GM12878 (cell line): ENCODE measurements around the gene CCNC. TPM values are rescaled to one million over a fixed set of nuclear protein-coding genes. Genes with fewer than 3 reads are reported as not detected.

Experiments used
- ATAC-seq: fragments of 200-7000 bp; cut with Tn5 transposase; 3 replicates; pipeline ENCODE4 v1.9.1; 2020; ENCODE audit warnings: mild to moderate bottlenecking, moderate library complexity
- BruUV-seq: library from RNA; stranded (reverse); fragments of 400-500 nt; replicated peaks from 2 replicates; lab custom pipeline; 2021; lab: Mats Ljungman, UMichigan
- CTCF ChIA-PET: fragments of 300-600 bp; sonication (Branson Sonifier 250); formaldehyde crosslinking; extraction: SDS; loops from one replicate; lab custom pipeline; 2021; ENCODE audit warnings: inconsistent platforms; lab: Yijun Ruan, JAX
- POLR2A ChIA-PET: fragments of 350-600 bp; formaldehyde crosslinking; extraction: SDS; loops from one replicate; lab custom pipeline; 2021; ENCODE audit warnings: inconsistent platforms; lab: Charles Lee
- RAD21 ChIA-PET: fragments of 300-600 bp; sonication (Branson Sonifier 250); formaldehyde crosslinking; loops from one replicate; lab custom pipeline; 2023; ENCODE audit warnings: antibody characterized with exemption; ENCODE audit not compliant: unreplicated experiment; lab: Charles Lee
- SMC1A ChIA-PET: fragments of 300-600 bp; sonication (Branson Sonifier 250); formaldehyde crosslinking; loops from one replicate; lab custom pipeline; 2023; ENCODE audit not compliant: unreplicated experiment, uncharacterized antibody; lab: Charles Lee
- DNase-seq: peaks from one replicate; pipeline ENCODE4 v3.0.0-alpha.2; 2011; ENCODE audit warnings: low read depth, low spot score
- FAIRE-seq: peaks from 3 replicates; lab custom pipeline; 2011; peaks lifted over from hg19 to GRCh38; lab: Jason Lieb, UNC
- H2AFZ ChIP-seq: 2 replicates; pipeline ENCODE4 v1.6.0; 2011; ENCODE audit warnings: low read depth, low read length, control low read depth; ENCODE audit not compliant: control insufficient read depth
- H3K27ac ChIP-seq: 2 replicates; pipeline ENCODE4 v1.5.1; 2011; ENCODE audit warnings: control low read depth; ENCODE audit not compliant: control insufficient read depth, insufficient read depth
- H3K27me3 ChIP-seq, 2 experiments: replicated peaks in 1 of 2; 2 replicates each; pipeline versions ENCODE4 v1.6.0 to v1.6.1; 2011; ENCODE audit warnings: low read length in 1 of 2; ENCODE audit not compliant: control insufficient read depth in 2 of 2, insufficient read depth in 2 of 2
- H3K36me3 ChIP-seq, 2 experiments: 2 replicates each; pipeline ENCODE4 v1.5.1; 2011; ENCODE audit warnings: low read length in 1 of 2; ENCODE audit not compliant: control insufficient read depth in 2 of 2, insufficient read depth in 2 of 2
- H3K4me1 ChIP-seq: 2 replicates; pipeline ENCODE4 v1.6.1; 2011; ENCODE audit warnings: mild to moderate bottlenecking, low read length, moderate library complexity, mixed read lengths; ENCODE audit not compliant: control insufficient read depth, insufficient read depth
- H3K4me2 ChIP-seq: 2 replicates; pipeline ENCODE4 v1.6.0; 2011; ENCODE audit warnings: control low read depth; ENCODE audit not compliant: control insufficient read depth, insufficient read depth
- H3K4me3 ChIP-seq: fragments of 200-600 bp; sonication (generic); 2 replicates; pipeline ENCODE4 v1.5.1; 2016
- H3K79me2 ChIP-seq: 2 replicates; pipeline ENCODE4 v1.6.0; 2011; ENCODE audit warnings: low read length; ENCODE audit not compliant: control insufficient read depth, insufficient read depth
- H3K9ac ChIP-seq: 2 replicates; pipeline ENCODE4 v1.8.0; 2011; ENCODE audit warnings: low read length, control low read depth, mixed read lengths; ENCODE audit not compliant: control insufficient read depth, insufficient read depth
- H3K9me3 ChIP-seq: replicated peaks from 3 replicates; pipeline ENCODE4 v1.5.1; 2011; ENCODE audit warnings: mild to moderate bottlenecking, low read length; ENCODE audit not compliant: control insufficient read depth, insufficient read depth
- H4K20me1 ChIP-seq: 2 replicates; pipeline ENCODE4 v1.6.0; 2011; ENCODE audit not compliant: control insufficient read depth, insufficient read depth
- EP300 ChIP-seq, 2 experiments: fragments of 150-350 bp in 1 of 2; IDR thresholded peaks; 2 replicates each; pipeline ENCODE4 v1.6.1; 2011 to 2012; ENCODE audit warnings: low read depth in 2 of 2, low read length in 2 of 2, borderline replicate concordance in 1 of 2, improper control_type of control experiment in 1 of 2, inconsistent platforms in 1 of 2; ENCODE audit not compliant: control insufficient read depth in 1 of 2
- FOXM1 ChIP-seq: IDR thresholded peaks from 2 replicates; pipeline ENCODE4 v1.6.1; 2012; ENCODE audit warnings: low read depth, mild to moderate bottlenecking, inconsistent platforms, low read length, moderate library complexity
- GATAD2B ChIP-seq: fragments of 450-650 bp; conservative IDR thresholded peaks from 2 replicates; pipeline ENCODE4 v1.6.1; 2017; ENCODE audit warnings: low read depth, mild to moderate bottlenecking, moderate library complexity
- NR2F1 ChIP-seq: fragments of 450-650 bp; conservative IDR thresholded peaks from 2 replicates; pipeline ENCODE4 v1.6.1; 2017; ENCODE audit warnings: mild to moderate bottlenecking
- SREBF1 ChIP-seq: IDR thresholded peaks from 2 replicates; pipeline ENCODE4 v1.6.1; 2012; ENCODE audit warnings: mild to moderate bottlenecking, low read length
- ZBTB40 ChIP-seq: fragments of 450-650 bp; IDR thresholded peaks from 2 replicates; pipeline ENCODE4 v1.6.1; 2016; ENCODE audit warnings: mild to moderate bottlenecking, moderate library complexity, borderline replicate concordance
- ZNF274 ChIP-seq: IDR thresholded peaks from one replicate; pipeline ENCODE4 v1.8.0; 2011; ENCODE audit not compliant: insufficient read length, insufficient read depth
- WGBS: methylation state at CpG from one replicate; pipeline ENCODE4 v1.1.6; 2016; ENCODE audit warnings: low lambda C conversion rate; ENCODE audit not compliant: insufficient replicate concordance, insufficient coverage; ENCODE audit errors: missing lambda C conversion rate; 5-methylcytosine and 5-hydroxymethylcytosine counted together
- in situ Hi-C: fragments of 300-500 bp; cut with MboI; formaldehyde crosslinking; loops from 9 replicates; pipeline ENCODE4 v1.14.3; 2018; ENCODE audit warnings: mixed read lengths
- intact Hi-C: fragments of 100-400 bp; cut with micrococcal nuclease; formaldehyde crosslinking; loops from one replicate; pipeline ENCODE4 v1.14.2; 2022; ENCODE audit not compliant: unreplicated experiment
- polyA plus RNA-seq, 11 experiments: library from polyadenylated mRNA; depleted of rRNA in 4 of 11; unstranded in 6 of 11; stranded (reverse) in 5 of 11; fragments of >200 nt; fragmentation: Nextera tagmentation in 4 of 11; fragmentation: Illumina TruSeq in 1 of 11; extraction: Ambion mirVana in 4 of 11; extraction: Trizol in 1 of 11; gene quantifications; 1 replicate in 1 of 11; 2 replicates in 10 of 11; pipeline versions ENCODE4 v1.2.1 to v1.2.3, GENCODE V29; 2011 to 2016; ENCODE audit warnings: inconsistent platforms in 2 of 11, missing spikeins in 2 of 11, low read depth in 1 of 11
- total RNA-seq, 4 experiments: library from RNA; depleted of rRNA in 3 of 4; stranded (reverse); fragments of >200 nt in 3 of 4; fragmentation: Illumina TruSeq in 1 of 4; extraction: Trizol in 1 of 4; gene quantifications; 2 replicates each; pipeline versions ENCODE4 v1.2.1 to v1.2.3, GENCODE V29; 2013 to 2021
- TF ChIP-seq, protein P1 (sequence below): IDR thresholded peaks from 2 replicates; pipeline ENCODE4 v1.6.1; 2011; ENCODE audit warnings: low read depth, mild to moderate bottlenecking, low read length, moderate library complexity, borderline replicate concordance; ENCODE audit errors: extremely low read depth
- TF ChIP-seq, protein P2 (sequence below): fragments of 450-650 bp; formaldehyde crosslinking; IDR thresholded peaks from 2 replicates; pipeline ENCODE4 v1.4.0; 2020; ENCODE audit warnings: mild to moderate bottlenecking, moderate library complexity

The CCNC gene
- total and polyA plus RNA-seq, 10 of the 15 experiments (the other 5 are each of a cell fraction or from before 2014, with no cell fraction given), result 68.5 to 168 (median 99.4) TPM

DNA sequence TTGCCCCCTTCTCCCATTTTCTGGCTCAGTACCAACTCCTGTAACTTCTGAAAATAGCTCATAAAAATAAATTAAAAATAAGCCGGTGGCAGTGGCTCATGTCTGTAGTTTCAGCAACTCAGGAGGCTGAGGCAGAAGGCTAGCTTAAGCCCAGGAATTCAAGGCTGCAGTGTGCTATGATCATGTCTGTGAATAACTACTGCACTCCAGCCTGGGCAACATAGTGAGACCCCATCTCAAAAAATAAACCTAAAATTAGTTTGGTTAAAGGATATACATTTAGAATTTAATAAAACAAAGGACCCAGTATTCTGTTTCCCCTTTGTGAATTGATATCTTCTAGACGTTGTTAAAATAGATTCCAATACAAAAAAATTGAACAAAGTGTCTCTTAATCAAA is 48.7 kb upstream of the CCNC start:
- FAIRE-seq (no peak), DNase-seq (no peak), ATAC-seq (no peak)
- TF ChIP-seq FOXM1 (no peak), NR2F1 (no peak), SREBF1 (no peak), ZNF274 (no peak), GATAD2B (no peak), EP300 (IDR thresholded peaks at IDR 0.05; ENCODE audit: borderline replicate concordance in 1 of 2, control insufficient read depth in 1 of 2, low read depth in 2 of 2, low read length in 2 of 2) (no peak), ZBTB40 (no peak)
- TF ChIP-seq, protein P1, sequence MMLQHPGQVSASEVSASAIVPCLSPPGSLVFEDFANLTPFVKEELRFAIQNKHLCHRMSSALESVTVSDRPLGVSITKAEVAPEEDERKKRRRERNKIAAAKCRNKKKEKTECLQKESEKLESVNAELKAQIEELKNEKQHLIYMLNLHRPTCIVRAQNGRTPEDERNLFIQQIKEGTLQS, result no peak
- TF ChIP-seq, protein P2, sequence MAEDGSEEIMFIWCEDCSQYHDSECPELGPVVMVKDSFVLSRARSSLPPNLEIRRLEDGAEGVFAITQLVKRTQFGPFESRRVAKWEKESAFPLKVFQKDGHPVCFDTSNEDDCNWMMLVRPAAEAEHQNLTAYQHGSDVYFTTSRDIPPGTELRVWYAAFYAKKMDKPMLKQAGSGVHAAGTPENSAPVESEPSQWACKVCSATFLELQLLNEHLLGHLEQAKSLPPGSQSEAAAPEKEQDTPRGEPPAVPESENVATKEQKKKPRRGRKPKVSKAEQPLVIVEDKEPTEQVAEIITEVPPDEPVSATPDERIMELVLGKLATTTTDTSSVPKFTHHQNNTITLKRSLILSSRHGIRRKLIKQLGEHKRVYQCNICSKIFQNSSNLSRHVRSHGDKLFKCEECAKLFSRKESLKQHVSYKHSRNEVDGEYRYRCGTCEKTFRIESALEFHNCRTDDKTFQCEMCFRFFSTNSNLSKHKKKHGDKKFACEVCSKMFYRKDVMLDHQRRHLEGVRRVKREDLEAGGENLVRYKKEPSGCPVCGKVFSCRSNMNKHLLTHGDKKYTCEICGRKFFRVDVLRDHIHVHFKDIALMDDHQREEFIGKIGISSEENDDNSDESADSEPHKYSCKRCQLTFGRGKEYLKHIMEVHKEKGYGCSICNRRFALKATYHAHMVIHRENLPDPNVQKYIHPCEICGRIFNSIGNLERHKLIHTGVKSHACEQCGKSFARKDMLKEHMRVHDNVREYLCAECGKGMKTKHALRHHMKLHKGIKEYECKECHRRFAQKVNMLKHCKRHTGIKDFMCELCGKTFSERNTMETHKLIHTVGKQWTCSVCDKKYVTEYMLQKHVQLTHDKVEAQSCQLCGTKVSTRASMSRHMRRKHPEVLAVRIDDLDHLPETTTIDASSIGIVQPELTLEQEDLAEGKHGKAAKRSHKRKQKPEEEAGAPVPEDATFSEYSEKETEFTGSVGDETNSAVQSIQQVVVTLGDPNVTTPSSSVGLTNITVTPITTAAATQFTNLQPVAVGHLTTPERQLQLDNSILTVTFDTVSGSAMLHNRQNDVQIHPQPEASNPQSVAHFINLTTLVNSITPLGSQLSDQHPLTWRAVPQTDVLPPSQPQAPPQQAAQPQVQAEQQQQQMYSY (CRISPR knock-in tag), result no peak
- peaks cover 4% of the 10 kb centered on the region; the same call in 1 of the 2 replicates for H3K4me1 ChIP-seq
- no peak overlapping the region for H3K9ac ChIP-seq
- ChIA-PET CTCF (interaction anchor here (1.0 kb wide), 1 partner anchor 28 kb away, joined by 3 read pairs; no protein-coding TSS in a partner anchor), POLR2A (no interaction called here), RAD21 (interaction anchor here (1.0 kb wide), 1 partner anchor 129 kb away, joined by 3 read pairs; no protein-coding TSS in a partner anchor), SMC1A (interaction anchor here (1.0 kb wide), 1 partner anchor 468 kb away, joined by 3 read pairs; no protein-coding TSS in a partner anchor)
- H4K20me1 ChIP-seq, result no peaks in the 10 kb centered on the region
- no peaks in the 10 kb centered on the region for H3K79me2 ChIP-seq
- H3K36me3 ChIP-seq, result no peaks in the 10 kb centered on the region
- H3K27ac ChIP-seq, result no peak overlapping the region
- H2AFZ ChIP-seq, result no peak overlapping the region
- H3K4me2 ChIP-seq, result no peak overlapping the region
- BruUV-seq, result no TSS peak
- peaks cover 4% of the 10 kb centered on the region; the same call in 2 of the 3 replicates for H3K9me3 ChIP-seq
- intact Hi-C loops, result no loop called here
- WGBS, result 78% methylated on average over 2 of the region's 2 CpGs
- no peak overlapping the region for H3K4me3 ChIP-seq
- H3K27me3 ChIP-seq, result peaks cover 3 to 14% of the 10 kb centered on the region in 2 experiments
- in situ Hi-C loops, result no loop called here
